K562 (cell line): ENCODE results near the gene MMP28. TPM values are rescaled to one million over a fixed set of nuclear protein-coding genes. Genes with fewer than 3 reads are reported as not detected.
A peak's percentile ranks its signal among the peaks of the same experiment; 100 is the strongest.

Experiments used
- DDX20 ChIP-seq: fragments of 450-650 bp; IDR thresholded peaks from 2 replicates; pipeline ENCODE4 v1.6.1; 2016; ENCODE audit warnings: missing genetic modification characterization, low read depth, mild to moderate bottlenecking, missing compliant biosample characterization, moderate library complexity
- FUS ChIP-seq: fragments of 200-400 bp; formaldehyde crosslinking; optimal IDR thresholded peaks from 2 replicates; pipeline ENCODE3; 2017; ENCODE audit warnings: low read depth, low read length
- GATAD2B ChIP-seq: fragments of 450-650 bp; IDR thresholded peaks from 2 replicates; pipeline ENCODE4 v1.6.1; 2017; ENCODE audit warnings: mild to moderate bottlenecking, borderline replicate concordance
- HLTF ChIP-seq: fragments of 450-650 bp; IDR thresholded peaks from 2 replicates; pipeline ENCODE4 v1.6.1; 2016
- KHSRP ChIP-seq: fragments of 450-650 bp; IDR thresholded peaks from 2 replicates; pipeline ENCODE4 v1.6.1; 2017
- MEF2D ChIP-seq: conservative IDR thresholded peaks from 2 replicates; pipeline ENCODE4 v1.6.1; 2016; ENCODE audit warnings: low read depth, missing genetic modification characterization, missing compliant biosample characterization
- NCOA1 ChIP-seq: fragments of 450-650 bp; IDR thresholded peaks from 2 replicates; pipeline ENCODE4 v1.6.1; 2016; ENCODE audit warnings: low read depth
- PML ChIP-seq: IDR thresholded peaks from 2 replicates; pipeline ENCODE4 v1.6.1; 2012; ENCODE audit warnings: low read length, inconsistent platforms
- SIN3A ChIP-seq, 2 experiments: fragments of 150-350 bp in 1 of 2; IDR thresholded peaks; 2 replicates each; pipeline ENCODE4 v1.6.1; 2011 to 2016; ENCODE audit warnings: borderline replicate concordance in 2 of 2, low read depth in 2 of 2, low read length in 2 of 2, mild to moderate bottlenecking in 2 of 2, moderate library complexity in 2 of 2; ENCODE audit not compliant: control insufficient read depth in 1 of 2
- THAP12 ChIP-seq: fragments of 250-450 bp; sonication (Bioruptor Pico); IDR thresholded peaks from 2 replicates; pipeline ENCODE4 v1.9.0; 2021; ENCODE audit warnings: mild to moderate bottlenecking, inconsistent platforms
- ZNF655 ChIP-seq: fragments of 250-450 bp; sonication (Bioruptor Pico); IDR thresholded peaks from 2 replicates; pipeline ENCODE4 v1.5.0; 2021
- polyA plus RNA-seq, 8 experiments: library from polyadenylated mRNA; depleted of rRNA in 4 of 8; stranded (reverse) in 5 of 8; unstranded in 3 of 8; fragments of >200 nt; fragmentation: Nextera tagmentation in 2 of 8; fragmentation: Illumina TruSeq in 1 of 8; extraction: Ambion mirVana in 2 of 8; extraction: Trizol in 1 of 8; gene quantifications; 2 replicates each; pipeline versions ENCODE4 v1.2.1 to v1.2.3, GENCODE V29; 2011 to 2014; ENCODE audit warnings: inconsistent platforms in 1 of 8, missing spikeins in 1 of 8
- total RNA-seq, 7 experiments: library from RNA; depleted of rRNA in 6 of 7; stranded (reverse); fragments of >200 nt in 6 of 7; fragmentation: Illumina TruSeq in 2 of 7; extraction: Trizol in 2 of 7; gene quantifications; 2 replicates each; pipeline versions ENCODE4 v1.2.1 to v1.2.3, GENCODE V29; 2011 to 2021; ENCODE audit warnings: low replicate concordance in 1 of 7
- TF ChIP-seq, protein P1 (sequence below): sonication (generic); formaldehyde crosslinking; IDR thresholded peaks from 2 replicates; pipeline ENCODE4 v1.8.0; 2022; ENCODE audit warnings: missing genetic modification reagents, mild to moderate bottlenecking, borderline replicate concordance
- TF ChIP-seq, protein P2 (sequence below): sonication (generic); formaldehyde crosslinking; IDR thresholded peaks from 2 replicates; pipeline ENCODE4 v1.8.0; 2022; ENCODE audit warnings: mild to moderate bottlenecking, missing genetic modification reagents
- TF ChIP-seq, protein P3 (sequence below): sonication (generic); formaldehyde crosslinking; IDR thresholded peaks from 2 replicates; pipeline ENCODE4 v1.8.1; 2023; ENCODE audit warnings: mild to moderate bottlenecking, missing genetic modification reagents, moderate library complexity
- TF ChIP-seq, protein P4 (sequence below): fragments of 450-650 bp; formaldehyde crosslinking; IDR thresholded peaks from 2 replicates; pipeline ENCODE4 v1.4.0; 2020; ENCODE audit warnings: mild to moderate bottlenecking, mixed read lengths

MMP28 gene
- total and polyA plus RNA-seq, 9 of the 15 experiments (the other 6 are each of a cell fraction or from before 2014, with no cell fraction given) = not detected

GRCh38 chr17:35808962-35809854, 13.8 kb upstream of the MMP28 start, which contains the start of gene TAF15 (continued):
- peak; percentile 62; the same call in 1 of the 2 replicates for TF ChIP-seq THAP12
- TF ChIP-seq, protein P1, sequence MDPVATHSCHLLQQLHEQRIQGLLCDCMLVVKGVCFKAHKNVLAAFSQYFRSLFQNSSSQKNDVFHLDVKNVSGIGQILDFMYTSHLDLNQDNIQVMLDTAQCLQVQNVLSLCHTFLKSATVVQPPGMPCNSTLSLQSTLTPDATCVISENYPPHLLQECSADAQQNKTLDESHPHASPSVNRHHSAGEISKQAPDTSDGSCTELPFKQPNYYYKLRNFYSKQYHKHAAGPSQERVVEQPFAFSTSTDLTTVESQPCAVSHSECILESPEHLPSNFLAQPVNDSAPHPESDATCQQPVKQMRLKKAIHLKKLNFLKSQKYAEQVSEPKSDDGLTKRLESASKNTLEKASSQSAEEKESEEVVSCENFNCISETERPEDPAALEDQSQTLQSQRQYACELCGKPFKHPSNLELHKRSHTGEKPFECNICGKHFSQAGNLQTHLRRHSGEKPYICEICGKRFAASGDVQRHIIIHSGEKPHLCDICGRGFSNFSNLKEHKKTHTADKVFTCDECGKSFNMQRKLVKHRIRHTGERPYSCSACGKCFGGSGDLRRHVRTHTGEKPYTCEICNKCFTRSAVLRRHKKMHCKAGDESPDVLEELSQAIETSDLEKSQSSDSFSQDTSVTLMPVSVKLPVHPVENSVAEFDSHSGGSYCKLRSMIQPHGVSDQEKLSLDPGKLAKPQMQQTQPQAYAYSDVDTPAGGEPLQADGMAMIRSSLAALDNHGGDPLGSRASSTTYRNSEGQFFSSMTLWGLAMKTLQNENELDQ (CRISPR knock-in tag) = no peak
- TF ChIP-seq ZNF655 = no peak
- TF ChIP-seq HLTF = 0 out of 2 replicates have a peak, but pooled peaks have one; percentile 31
- TF ChIP-seq FUS = peak; percentile 49
- no peak for TF ChIP-seq NCOA1
- peak; percentile 59 to 65; a peak in 2 of 4 replicates for TF ChIP-seq SIN3A (IDR thresholded peaks at IDR 0.05; ENCODE audit: borderline replicate concordance in 2 of 2, control insufficient read depth in 1 of 2, low read depth in 2 of 2, low read length in 2 of 2)
- TF ChIP-seq, protein P2, sequence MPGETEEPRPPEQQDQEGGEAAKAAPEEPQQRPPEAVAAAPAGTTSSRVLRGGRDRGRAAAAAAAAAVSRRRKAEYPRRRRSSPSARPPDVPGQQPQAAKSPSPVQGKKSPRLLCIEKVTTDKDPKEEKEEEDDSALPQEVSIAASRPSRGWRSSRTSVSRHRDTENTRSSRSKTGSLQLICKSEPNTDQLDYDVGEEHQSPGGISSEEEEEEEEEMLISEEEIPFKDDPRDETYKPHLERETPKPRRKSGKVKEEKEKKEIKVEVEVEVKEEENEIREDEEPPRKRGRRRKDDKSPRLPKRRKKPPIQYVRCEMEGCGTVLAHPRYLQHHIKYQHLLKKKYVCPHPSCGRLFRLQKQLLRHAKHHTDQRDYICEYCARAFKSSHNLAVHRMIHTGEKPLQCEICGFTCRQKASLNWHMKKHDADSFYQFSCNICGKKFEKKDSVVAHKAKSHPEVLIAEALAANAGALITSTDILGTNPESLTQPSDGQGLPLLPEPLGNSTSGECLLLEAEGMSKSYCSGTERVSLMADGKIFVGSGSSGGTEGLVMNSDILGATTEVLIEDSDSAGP (CRISPR knock-in tag) = no peak
- TF ChIP-seq, protein P3, sequence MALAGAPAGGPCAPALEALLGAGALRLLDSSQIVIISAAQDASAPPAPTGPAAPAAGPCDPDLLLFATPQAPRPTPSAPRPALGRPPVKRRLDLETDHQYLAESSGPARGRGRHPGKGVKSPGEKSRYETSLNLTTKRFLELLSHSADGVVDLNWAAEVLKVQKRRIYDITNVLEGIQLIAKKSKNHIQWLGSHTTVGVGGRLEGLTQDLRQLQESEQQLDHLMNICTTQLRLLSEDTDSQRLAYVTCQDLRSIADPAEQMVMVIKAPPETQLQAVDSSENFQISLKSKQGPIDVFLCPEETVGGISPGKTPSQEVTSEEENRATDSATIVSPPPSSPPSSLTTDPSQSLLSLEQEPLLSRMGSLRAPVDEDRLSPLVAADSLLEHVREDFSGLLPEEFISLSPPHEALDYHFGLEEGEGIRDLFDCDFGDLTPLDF (CRISPR knock-in tag) = peak; percentile 62; the same call in 1 of the 2 replicates
- TF ChIP-seq KHSRP = no peak
- no peak; the same call in 1 of the 2 replicates for TF ChIP-seq MEF2D (tag)
- no peak for TF ChIP-seq DDX20 (tag)
- TF ChIP-seq GATAD2B = no peak; the same call in 1 of the 2 replicates
- peak; percentile 94 for TF ChIP-seq PML
- TF ChIP-seq, protein P4, sequence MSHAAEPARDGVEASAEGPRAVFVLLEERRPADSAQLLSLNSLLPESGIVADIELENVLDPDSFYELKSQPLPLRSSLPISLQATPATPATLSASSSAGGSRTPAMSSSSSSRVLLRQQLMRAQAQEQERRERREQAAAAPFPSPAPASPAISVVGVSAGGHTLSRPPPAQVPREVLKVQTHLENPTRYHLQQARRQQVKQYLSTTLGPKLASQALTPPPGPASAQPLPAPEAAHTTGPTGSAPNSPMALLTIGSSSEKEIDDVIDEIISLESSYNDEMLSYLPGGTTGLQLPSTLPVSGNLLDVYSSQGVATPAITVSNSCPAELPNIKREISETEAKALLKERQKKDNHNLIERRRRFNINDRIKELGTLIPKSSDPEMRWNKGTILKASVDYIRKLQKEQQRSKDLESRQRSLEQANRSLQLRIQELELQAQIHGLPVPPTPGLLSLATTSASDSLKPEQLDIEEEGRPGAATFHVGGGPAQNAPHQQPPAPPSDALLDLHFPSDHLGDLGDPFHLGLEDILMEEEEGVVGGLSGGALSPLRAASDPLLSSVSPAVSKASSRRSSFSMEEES (CRISPR knock-in tag) = no peak
